ENCODE results near the gene FAM131A. TPM values are rescaled to one million over a fixed set of nuclear protein-coding genes. Genes with fewer than 3 reads are reported as not detected.

FAM131A gene
- total and polyA plus RNA-seq, 9 of the 15 experiments (the other 6 are each of a cell fraction or from before 2014, with no cell fraction given): 0.48 to 11.1 (median 4.3) TPM

GRCh38 chr3:184289426-184289938 lies 47.9 kb upstream of the FAM131A start (continued):
- no peak for TF ChIP-seq MAFG (tag; conservative IDR thresholded peaks at IDR 0.05)
- no peak for TF ChIP-seq ZNF263 (CRISPR knock-in tag; IDR thresholded peaks at IDR 0.05; ENCODE audit: borderline replicate concordance)
- 0 out of 2 replicates have a peak, but pooled peaks have one; percentile 20 for TF ChIP-seq GABPB1 (CRISPR knock-in tag; IDR thresholded peaks at IDR 0.05)
- TF ChIP-seq TARDBP (IDR thresholded peaks at IDR 0.05): no peak
- TF ChIP-seq STAT5A (IDR thresholded peaks at IDR 0.05; ENCODE audit: borderline replicate concordance, low read length): no peak
- TF ChIP-seq E4F1 (CRISPR knock-in tag; IDR thresholded peaks at IDR 0.05; ENCODE audit: borderline replicate concordance): no peak
- no peak for TF ChIP-seq HDAC3 (IDR thresholded peaks at IDR 0.05; ENCODE audit: borderline replicate concordance, partially characterized antibody)
- TF ChIP-seq NFXL1 (CRISPR knock-in tag; IDR thresholded peaks at IDR 0.05): no peak
- TF ChIP-seq DEAF1 (CRISPR knock-in tag; IDR thresholded peaks at IDR 0.05): peak; percentile 63
- TF ChIP-seq CC2D1A (IDR thresholded peaks at IDR 0.05): peak; percentile 37; the same call in 1 of the 2 replicates
- no peak for TF ChIP-seq ZNF277 (CRISPR knock-in tag; IDR thresholded peaks at IDR 0.05; ENCODE audit: borderline replicate concordance)
